ENCODE results near the gene RNF220.

Gene RNF220

DNA sequence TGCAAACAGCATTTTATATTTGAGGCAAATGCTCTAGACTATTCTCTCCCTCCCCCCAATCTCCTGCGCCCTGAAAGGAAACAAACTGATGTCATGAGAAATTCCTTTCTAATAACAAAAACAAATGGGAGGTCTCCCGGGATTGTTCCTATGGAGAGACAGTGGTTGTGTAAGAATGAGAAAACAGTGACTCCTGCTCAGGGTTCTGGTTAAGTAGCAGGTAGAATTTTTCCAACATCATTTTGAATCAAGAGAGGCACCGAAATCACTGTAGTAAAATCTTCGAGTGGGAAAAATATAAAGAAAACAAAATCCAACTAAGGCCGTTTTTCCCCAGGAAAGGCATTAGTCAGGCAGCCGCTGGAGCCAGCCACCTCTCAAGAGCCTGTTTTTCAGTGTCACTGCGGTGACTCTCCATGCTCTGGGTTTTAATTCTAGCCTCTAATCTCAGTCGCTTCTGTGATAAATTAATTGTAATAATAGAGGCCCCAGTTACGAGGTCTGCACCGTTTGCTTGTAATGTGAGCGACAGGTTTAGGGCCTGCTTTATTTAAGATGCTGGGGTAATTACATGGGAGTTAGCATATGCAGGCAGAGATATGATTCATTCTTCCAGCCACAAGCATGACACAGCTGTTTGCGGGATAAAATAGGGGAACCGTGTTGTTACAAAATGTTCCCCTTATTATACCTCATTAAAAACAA lies 80.3 kb downstream of the RNF220 start:
- Histone ChIP-seq H3K27ac (ENCODE audit: extremely low read depth, low read depth, low read length) (no peak overlapping the region), H3K4me1 (ENCODE audit: control insufficient read depth, insufficient read depth, low read length) (peaks cover 5% of the 10 kb centered on the region; the same call in 1 of the 2 replicates), H3K36me3 (ENCODE audit: control insufficient read depth in 2 of 2, insufficient read depth in 1 of 2, low read length in 2 of 2) (no peaks in the 10 kb centered on the region), H3K4me3 (ENCODE audit: low read depth, low read length) (no peak overlapping the region), H3K9me3 (ENCODE audit: control insufficient read depth, insufficient read depth, low read depth, low read length) (no peaks in the 10 kb centered on the region)
- ChIA-PET CTCF (interaction anchor here (1.2 kb wide), 1 partner anchor 107 kb away, joined by 4 read pairs; no protein-coding TSS in a partner anchor), POLR2A (interaction anchor here (0.6 kb wide), 1 partner anchor 18 kb away, joined by 3 read pairs; no protein-coding TSS in a partner anchor)
- TF ChIP-seq ZFP37 (tag by site-specific recombination; IDR thresholded peaks at IDR 0.05) (no peak), GFI1B (tag by site-specific recombination; IDR thresholded peaks at IDR 0.05) (0 out of 2 replicates have a peak, but pooled peaks have one; percentile 12), MYNN (tag by site-specific recombination; IDR thresholded peaks at IDR 0.05; ENCODE audit: borderline replicate concordance) (no peak), ZNF530 (tag by site-specific recombination; IDR thresholded peaks at IDR 0.05; ENCODE audit: low read depth) (no peak), ZNF350 (tag by site-specific recombination; IDR thresholded peaks at IDR 0.05) (no peak), ZNF585B (tag by site-specific recombination; IDR thresholded peaks at IDR 0.05) (peak; percentile 38; the same call in 1 of the 2 replicates), ZNF785 (tag by site-specific recombination; IDR thresholded peaks at IDR 0.05) (no peak), ZEB2 (tag by site-specific recombination; IDR thresholded peaks at IDR 0.05) (peak; percentile 57), ZNF514 (tag by site-specific recombination; IDR thresholded peaks at IDR 0.05) (no peak), ZBTB17 (tag by site-specific recombination; IDR thresholded peaks at IDR 0.05) (peak; percentile 28; the same call in 1 of the 2 replicates), ZNF473 (tag by site-specific recombination; IDR thresholded peaks at IDR 0.05) (no peak), ZNF274 (IDR thresholded peaks at IDR 0.05; ENCODE audit: low read length) (no peak), ZNF274 (tag by site-specific recombination; IDR thresholded peaks at IDR 0.05; ENCODE audit: borderline replicate concordance) (no peak), HOXC10 (CRISPR knock-in tag; IDR thresholded peaks at IDR 0.05) (no peak), ZNF76 (tag by site-specific recombination; IDR thresholded peaks at IDR 0.05; ENCODE audit: borderline replicate concordance, low read depth) (no peak), BCL11B (tag by site-specific recombination; IDR thresholded peaks at IDR 0.05; ENCODE audit: low read depth) (no peak), ZNF670 (tag by site-specific recombination; IDR thresholded peaks at IDR 0.05; ENCODE audit: low read depth) (no peak), ZNF416 (tag by site-specific recombination; IDR thresholded peaks at IDR 0.05) (no peak), ZNF132 (tag by site-specific recombination; IDR thresholded peaks at IDR 0.05; ENCODE audit: borderline replicate concordance) (no peak)
- TF ChIP-seq, protein P1, sequence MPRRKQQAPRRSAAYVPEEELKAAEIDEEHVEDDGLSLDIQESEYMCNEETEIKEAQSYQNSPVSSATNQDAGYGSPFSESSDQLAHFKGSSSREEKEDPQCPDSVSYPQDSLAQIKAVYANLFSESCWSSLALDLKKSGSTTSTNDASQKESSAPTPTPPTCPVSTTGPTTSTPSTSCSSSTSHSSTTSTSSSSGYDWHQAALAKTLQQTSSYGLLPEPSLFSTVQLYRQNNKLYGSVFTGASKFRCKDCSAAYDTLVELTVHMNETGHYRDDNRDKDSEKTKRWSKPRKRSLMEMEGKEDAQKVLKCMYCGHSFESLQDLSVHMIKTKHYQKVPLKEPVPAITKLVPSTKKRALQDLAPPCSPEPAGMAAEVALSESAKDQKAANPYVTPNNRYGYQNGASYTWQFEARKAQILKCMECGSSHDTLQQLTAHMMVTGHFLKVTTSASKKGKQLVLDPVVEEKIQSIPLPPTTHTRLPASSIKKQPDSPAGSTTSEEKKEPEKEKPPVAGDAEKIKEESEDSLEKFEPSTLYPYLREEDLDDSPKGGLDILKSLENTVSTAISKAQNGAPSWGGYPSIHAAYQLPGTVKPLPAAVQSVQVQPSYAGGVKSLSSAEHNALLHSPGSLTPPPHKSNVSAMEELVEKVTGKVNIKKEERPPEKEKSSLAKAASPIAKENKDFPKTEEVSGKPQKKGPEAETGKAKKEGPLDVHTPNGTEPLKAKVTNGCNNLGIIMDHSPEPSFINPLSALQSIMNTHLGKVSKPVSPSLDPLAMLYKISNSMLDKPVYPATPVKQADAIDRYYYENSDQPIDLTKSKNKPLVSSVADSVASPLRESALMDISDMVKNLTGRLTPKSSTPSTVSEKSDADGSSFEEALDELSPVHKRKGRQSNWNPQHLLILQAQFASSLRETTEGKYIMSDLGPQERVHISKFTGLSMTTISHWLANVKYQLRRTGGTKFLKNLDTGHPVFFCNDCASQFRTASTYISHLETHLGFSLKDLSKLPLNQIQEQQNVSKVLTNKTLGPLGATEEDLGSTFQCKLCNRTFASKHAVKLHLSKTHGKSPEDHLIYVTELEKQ (tag by site-specific recombination; IDR thresholded peaks at IDR 0.05; ENCODE audit: borderline replicate concordance) = 0 out of 2 replicates have a peak, but pooled peaks have one; percentile 40
- TF ChIP-seq, protein P2, sequence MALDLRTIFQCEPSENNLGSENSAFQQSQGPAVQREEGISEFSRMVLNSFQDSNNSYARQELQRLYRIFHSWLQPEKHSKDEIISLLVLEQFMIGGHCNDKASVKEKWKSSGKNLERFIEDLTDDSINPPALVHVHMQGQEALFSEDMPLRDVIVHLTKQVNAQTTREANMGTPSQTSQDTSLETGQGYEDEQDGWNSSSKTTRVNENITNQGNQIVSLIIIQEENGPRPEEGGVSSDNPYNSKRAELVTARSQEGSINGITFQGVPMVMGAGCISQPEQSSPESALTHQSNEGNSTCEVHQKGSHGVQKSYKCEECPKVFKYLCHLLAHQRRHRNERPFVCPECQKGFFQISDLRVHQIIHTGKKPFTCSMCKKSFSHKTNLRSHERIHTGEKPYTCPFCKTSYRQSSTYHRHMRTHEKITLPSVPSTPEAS (tag by site-specific recombination; IDR thresholded peaks at IDR 0.05) = no peak
- TF ChIP-seq, protein P3, sequence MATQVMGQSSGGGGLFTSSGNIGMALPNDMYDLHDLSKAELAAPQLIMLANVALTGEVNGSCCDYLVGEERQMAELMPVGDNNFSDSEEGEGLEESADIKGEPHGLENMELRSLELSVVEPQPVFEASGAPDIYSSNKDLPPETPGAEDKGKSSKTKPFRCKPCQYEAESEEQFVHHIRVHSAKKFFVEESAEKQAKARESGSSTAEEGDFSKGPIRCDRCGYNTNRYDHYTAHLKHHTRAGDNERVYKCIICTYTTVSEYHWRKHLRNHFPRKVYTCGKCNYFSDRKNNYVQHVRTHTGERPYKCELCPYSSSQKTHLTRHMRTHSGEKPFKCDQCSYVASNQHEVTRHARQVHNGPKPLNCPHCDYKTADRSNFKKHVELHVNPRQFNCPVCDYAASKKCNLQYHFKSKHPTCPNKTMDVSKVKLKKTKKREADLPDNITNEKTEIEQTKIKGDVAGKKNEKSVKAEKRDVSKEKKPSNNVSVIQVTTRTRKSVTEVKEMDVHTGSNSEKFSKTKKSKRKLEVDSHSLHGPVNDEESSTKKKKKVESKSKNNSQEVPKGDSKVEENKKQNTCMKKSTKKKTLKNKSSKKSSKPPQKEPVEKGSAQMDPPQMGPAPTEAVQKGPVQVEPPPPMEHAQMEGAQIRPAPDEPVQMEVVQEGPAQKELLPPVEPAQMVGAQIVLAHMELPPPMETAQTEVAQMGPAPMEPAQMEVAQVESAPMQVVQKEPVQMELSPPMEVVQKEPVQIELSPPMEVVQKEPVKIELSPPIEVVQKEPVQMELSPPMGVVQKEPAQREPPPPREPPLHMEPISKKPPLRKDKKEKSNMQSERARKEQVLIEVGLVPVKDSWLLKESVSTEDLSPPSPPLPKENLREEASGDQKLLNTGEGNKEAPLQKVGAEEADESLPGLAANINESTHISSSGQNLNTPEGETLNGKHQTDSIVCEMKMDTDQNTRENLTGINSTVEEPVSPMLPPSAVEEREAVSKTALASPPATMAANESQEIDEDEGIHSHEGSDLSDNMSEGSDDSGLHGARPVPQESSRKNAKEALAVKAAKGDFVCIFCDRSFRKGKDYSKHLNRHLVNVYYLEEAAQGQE (tag by site-specific recombination; IDR thresholded peaks at IDR 0.05) = no peak
- TF ChIP-seq, protein P4, sequence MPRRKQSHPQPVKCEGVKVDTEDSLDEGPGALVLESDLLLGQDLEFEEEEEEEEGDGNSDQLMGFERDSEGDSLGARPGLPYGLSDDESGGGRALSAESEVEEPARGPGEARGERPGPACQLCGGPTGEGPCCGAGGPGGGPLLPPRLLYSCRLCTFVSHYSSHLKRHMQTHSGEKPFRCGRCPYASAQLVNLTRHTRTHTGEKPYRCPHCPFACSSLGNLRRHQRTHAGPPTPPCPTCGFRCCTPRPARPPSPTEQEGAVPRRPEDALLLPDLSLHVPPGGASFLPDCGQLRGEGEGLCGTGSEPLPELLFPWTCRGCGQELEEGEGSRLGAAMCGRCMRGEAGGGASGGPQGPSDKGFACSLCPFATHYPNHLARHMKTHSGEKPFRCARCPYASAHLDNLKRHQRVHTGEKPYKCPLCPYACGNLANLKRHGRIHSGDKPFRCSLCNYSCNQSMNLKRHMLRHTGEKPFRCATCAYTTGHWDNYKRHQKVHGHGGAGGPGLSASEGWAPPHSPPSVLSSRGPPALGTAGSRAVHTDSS (tag by site-specific recombination; IDR thresholded peaks at IDR 0.05) = no peak
- TF ChIP-seq, protein P5, sequence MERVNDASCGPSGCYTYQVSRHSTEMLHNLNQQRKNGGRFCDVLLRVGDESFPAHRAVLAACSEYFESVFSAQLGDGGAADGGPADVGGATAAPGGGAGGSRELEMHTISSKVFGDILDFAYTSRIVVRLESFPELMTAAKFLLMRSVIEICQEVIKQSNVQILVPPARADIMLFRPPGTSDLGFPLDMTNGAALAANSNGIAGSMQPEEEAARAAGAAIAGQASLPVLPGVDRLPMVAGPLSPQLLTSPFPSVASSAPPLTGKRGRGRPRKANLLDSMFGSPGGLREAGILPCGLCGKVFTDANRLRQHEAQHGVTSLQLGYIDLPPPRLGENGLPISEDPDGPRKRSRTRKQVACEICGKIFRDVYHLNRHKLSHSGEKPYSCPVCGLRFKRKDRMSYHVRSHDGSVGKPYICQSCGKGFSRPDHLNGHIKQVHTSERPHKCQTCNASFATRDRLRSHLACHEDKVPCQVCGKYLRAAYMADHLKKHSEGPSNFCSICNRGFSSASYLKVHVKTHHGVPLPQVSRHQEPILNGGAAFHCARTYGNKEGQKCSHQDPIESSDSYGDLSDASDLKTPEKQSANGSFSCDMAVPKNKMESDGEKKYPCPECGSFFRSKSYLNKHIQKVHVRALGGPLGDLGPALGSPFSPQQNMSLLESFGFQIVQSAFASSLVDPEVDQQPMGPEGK (tag by site-specific recombination; IDR thresholded peaks at IDR 0.05) = peak; percentile 38; the same call in 1 of the 2 replicates
